ENCODE data around the gene ZNF410.
"Not testable (repeated sequence)": the region's sequence is repeated elsewhere in the genome, so short reads cannot be mapped to it uniquely, and the experiment has no call there.

ZNF410 gene

GRCh38 chr14:73865534-73866113, 21.0 kb upstream of the ZNF410 start:
- ChIA-PET POLR2A (no interaction called here), CTCF (interaction anchor here (1.0 to 1.3 kb wide), 2 partner anchors 107 to 142 kb away, joined by 3 to 4 read pairs; no protein-coding TSS in a partner anchor)
- no peak for TF ChIP-seq CTCF (IDR thresholded peaks at IDR 0.05; ENCODE audit: insufficient read depth, low read length, missing control alignments)
- H3K4me3 ChIP-seq (ENCODE audit: low read depth, low read length), result no peak overlapping the region
- DNase-seq (ENCODE audit: low read depth, low spot score), result no peak

GRCh38 chr14:73869754-73870153, 16.9 kb upstream of the ZNF410 start:
- POLR2A ChIA-PET; H3K4me3 ChIP-seq (ENCODE audit: low read depth, low read length); DNase-seq (ENCODE audit: low read depth, low spot score): not testable (repeated sequence)
- CTCF ChIA-PET, result interaction anchor here (0.6 to 2.6 kb wide), 4 partner anchors 12 to 142 kb away, joined by 3 to 17 read pairs (median 6); no protein-coding TSS in a partner anchor

GRCh38 chr14:73870525-73871235, 16.0 kb upstream of the ZNF410 start:
- TF ChIP-seq CTCF (IDR thresholded peaks at IDR 0.05; ENCODE audit: insufficient read depth, low read length, missing control alignments), result no peak
- ChIA-PET CTCF (interaction anchor here (0.6 to 2.6 kb wide), 5 partner anchors 13 to 143 kb away, joined by 3 to 17 read pairs (median 4); no protein-coding TSS in a partner anchor), POLR2A (interaction anchor here (0.6 kb wide), 1 partner anchor 48 kb away, joined by 3 read pairs; no protein-coding TSS in a partner anchor)
- DNase-seq (ENCODE audit: low read depth, low spot score), result no peak
- H3K4me3 ChIP-seq (ENCODE audit: low read depth, low read length), result no peak overlapping the region

- ChIA-PET POLR2A (no interaction called here), CTCF (no interaction called here)
- TF ChIP-seq CTCF (IDR thresholded peaks at IDR 0.05; ENCODE audit: insufficient read depth, low read length, missing control alignments), result no peak
- H3K4me3 ChIP-seq (ENCODE audit: low read depth, low read length), result no peak overlapping the region
- DNase-seq (ENCODE audit: low read depth, low spot score), result no peak
These were observed 13.0 kb upstream of the ZNF410 start for GRCh38 chr14:73873660-73874059.

GRCh38 chr14:73877790-73878189, 8.9 kb upstream of the ZNF410 start:
- TF ChIP-seq CTCF (IDR thresholded peaks at IDR 0.05; ENCODE audit: insufficient read depth, low read length, missing control alignments), result no peak
- POLR2A ChIA-PET, result no interaction called here
- CTCF ChIA-PET, result interaction anchor here (1.5 kb wide), 1 partner anchor 10 kb away, joined by 3 read pairs; no protein-coding TSS in a partner anchor
- DNase-seq (ENCODE audit: low read depth, low spot score), result no peak
- H3K4me3 ChIP-seq (ENCODE audit: low read depth, low read length), result no peak overlapping the region

- POLR2A ChIA-PET, result no interaction called here
- H3K4me3 ChIP-seq (ENCODE audit: low read depth, low read length), result no peak overlapping the region
- no peak for TF ChIP-seq CTCF (IDR thresholded peaks at IDR 0.05; ENCODE audit: insufficient read depth, low read length, missing control alignments)
- CTCF ChIA-PET, result interaction anchor here (1.5 kb wide), 1 partner anchor 11 kb away, joined by 3 read pairs; no protein-coding TSS in a partner anchor
- DNase-seq (ENCODE audit: low read depth, low spot score), result no peak
These were observed 8.2 kb upstream of the ZNF410 start for GRCh38 chr14:73878436-73878835.

Measured in AG04449 (cell line).